Myocyte (in vitro differentiated cells): ENCODE data around the gene AKAP8L. TPM values are rescaled to one million over a fixed set of nuclear protein-coding genes. Genes with fewer than 3 reads are reported as not detected.
"Not testable (repeated sequence)": the region's sequence is repeated elsewhere in the genome, so short reads cannot be mapped to it uniquely, and the experiment has no call there.

ENCODE experiments used
- DNase-seq: peaks from one replicate; pipeline ENCODE4 v3.0.0-alpha.2; 2012; ENCODE audit warnings: low read depth
- microRNA counts: library from miRNA; unstranded; fragments of <30 nt; microRNA quantifications from one replicate; lab custom pipeline; 2016
- microRNA-seq: library from miRNA; unstranded; fragments of <30 nt; microRNA quantifications from one replicate; pipeline ENCODE4, GENCODE V29; 2016
- total RNA-seq: library from RNA; depleted of rRNA; stranded (reverse); fragments of >200 nt; gene quantifications from 2 replicates; pipeline ENCODE4 v1.2.3, GENCODE V29; 2014

The AKAP8L gene
- total RNA-seq, 1 donor from 2014 or later, result 143 TPM

DNA sequence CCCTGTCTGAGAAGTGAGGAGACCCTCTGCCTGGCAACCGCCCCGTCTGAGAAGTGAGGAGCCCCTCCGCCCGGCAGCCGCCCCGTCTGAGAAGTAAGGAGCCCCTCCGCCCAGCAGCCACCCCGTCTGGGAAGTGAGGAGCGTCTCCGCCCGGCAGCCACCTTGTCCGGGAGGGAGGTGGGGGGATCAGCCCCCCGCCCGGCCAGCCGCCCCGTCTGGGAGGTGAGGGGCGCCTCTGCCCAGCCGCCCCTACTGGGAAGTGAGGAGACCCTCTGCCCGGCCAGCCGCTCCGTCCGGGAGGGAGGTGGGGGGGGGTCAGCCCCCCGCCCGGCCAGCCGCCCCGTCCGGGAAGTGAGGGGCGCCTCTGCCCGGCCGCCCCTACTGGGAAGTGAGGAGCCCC is 55.7 kb downstream of the AKAP8L start:
- not testable (repeated sequence) for DNase-seq

DNA sequence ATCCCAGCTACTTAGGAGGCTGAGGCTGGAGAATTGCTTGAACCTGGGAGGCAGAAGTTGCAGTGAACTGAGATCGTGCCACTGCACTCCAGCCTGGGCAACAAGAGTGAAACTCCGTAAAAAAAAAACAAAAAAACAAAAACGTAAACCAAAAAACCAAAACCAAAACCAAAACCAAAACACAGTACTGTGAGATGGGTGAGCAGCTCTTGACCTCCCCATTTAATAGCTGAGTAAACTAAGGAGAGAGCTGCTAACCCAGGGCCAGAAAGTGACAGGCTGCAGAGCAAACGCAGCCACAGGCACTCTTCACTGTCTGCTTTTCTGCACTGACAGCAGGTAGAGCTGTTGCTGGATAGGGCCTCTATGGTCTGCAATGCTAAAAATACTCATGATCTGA is 58.8 kb downstream of the AKAP8L start:
- not testable (repeated sequence) for DNase-seq

DNA sequence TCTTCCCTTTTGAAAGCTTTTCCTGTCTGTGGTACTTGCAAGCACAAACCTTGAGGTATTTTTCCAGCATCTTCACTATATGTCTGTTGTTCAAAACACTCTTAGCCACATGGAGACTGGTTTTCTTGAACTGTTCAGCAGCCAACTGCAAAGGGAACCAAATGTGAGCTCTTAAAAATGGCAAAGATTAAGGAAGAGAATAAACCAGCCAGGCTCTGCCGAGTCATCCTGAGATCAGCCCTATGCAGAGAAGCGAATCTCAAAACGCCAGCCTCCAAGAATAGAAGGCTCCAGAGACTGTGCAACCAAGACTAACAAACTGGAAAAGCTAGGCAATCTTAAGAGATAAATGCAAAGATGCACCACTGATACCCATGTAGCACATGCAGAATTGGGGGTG is 59.9 kb downstream of the AKAP8L start:
- no peak for DNase-seq

DNA sequence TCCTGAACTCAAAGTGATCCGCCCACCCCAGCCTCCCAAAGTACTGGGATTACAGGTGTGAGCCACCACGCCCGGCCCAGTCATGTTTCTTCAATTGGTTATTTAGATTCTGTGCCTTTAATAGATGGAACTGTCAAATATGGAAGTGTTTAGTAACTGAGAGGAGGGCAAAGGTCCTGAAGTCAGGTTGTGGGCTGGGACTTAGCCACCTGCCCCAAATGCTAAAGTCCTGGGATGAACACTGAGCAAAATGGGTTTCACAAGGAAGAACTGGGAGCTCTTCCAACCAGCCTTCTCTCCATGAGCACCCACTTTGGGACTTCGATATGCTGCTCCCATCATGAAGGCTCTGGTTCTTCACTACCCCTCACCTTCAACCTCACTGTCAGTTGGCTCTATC is 60.9 kb downstream of the AKAP8L start:
- no peak for DNase-seq

DNA sequence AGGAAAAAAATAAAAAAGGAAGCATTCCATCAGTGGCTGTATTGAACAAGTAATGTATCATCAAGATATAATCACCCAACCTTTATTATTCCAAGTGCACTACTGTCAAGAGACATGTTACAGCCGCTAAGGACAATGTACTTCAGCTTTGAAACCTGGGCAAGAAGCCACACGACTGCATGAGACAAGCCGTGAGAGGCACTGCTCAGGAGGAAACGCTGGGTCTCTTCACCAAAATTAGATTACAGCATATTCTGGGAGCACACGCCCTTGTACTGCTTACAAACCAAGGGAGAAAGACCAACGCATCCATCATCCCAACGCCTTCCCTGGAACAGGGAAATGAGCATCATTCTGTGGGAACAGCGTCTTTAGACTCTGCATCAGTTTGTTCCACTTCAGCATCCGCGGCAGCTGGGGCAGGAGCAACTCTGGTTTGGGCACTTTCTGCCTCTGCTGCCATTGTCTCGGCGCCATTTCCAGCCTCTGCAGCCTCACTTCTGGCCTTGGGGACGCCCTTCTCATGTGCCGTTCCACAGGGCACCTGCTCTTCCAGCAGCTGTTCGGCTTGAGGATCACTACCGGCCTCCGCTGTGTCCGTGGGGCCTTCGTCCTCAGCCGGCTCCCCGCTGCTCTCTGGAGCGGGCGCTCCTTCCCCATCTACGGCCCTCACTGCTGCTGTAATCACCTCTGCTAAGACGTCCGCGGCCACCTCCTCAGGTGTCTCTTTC is 64.1 kb downstream of the AKAP8L start:
- no peak for DNase-seq

DNA sequence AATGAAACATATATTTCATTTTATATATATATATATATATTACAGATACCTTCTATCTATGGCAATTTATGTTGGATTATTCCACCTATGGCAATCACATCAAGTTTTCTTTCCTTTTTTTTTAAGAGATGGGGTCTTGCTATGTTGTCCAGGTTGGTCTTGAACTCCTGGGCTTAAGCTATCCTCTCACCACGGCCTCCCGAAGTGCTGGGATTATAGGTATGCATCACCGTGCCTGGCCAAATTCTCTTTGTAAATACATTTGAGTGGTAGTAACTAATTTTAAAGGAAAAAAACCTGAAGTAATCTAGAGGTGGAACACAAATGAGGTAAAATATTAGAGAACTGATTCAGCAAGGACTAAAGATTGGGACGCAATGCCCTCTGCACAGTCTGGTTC is 64.9 kb downstream of the AKAP8L start:
- no peak for DNase-seq

DNA sequence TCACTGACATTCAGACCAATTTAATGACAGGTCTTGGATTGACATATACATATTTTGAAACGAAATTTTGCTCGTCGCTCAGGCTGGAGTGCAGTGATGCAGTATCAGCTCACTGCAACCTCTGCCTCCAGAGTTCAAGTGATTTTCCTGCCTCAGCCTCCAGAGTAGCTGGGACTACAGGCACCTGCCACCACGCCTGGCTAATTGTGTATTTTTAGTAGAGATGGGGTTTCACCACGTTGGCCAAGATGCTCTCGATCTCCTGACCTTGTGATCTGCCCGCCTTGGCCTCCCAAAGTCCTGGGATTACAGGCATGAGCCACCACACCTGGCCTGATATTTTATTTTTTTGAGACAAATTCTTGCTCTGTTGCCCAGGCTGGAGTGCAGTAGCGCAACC is 66.3 kb downstream of the AKAP8L start:
- DNase-seq, result not testable (repeated sequence)

DNA sequence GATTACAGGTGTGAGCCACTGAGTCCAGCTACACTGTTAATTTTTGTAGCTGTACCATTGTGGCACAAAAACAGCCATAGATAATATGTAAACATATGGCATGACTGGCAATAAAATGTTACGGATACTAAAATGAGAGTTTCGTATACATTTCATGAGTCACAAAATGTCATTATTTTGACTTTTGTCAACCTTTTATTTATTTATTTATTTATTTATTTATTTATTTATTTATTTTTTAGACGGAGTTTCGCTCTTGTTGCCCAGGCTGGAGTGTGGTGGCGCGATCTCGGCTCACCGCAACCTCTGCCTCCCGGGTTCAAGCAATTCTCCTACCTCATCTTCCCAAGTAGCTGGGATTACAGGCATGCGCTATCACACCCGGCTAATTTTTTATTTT is 77.5 kb downstream of the AKAP8L start:
- not testable (repeated sequence) for DNase-seq

DNA sequence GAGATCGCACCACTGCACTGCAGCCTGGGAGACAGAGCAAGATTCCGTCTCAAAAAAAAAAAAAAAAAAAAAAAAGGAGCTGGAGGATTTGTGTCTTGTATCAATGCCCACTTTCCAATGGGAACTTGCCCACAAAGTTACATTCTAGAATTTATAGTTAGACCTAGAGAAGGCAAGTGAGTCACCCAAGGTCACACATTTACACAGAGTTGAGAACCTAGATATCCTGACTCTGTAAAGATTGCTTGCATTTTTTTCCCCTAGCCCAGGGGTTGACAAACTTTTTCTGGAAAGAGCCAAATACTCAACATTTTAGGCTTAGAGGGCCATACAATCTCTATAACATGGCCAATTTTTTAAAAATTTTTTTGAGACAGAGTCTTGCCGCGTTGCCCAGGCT is 78.7 kb downstream of the AKAP8L start:
- no peak for DNase-seq

DNA sequence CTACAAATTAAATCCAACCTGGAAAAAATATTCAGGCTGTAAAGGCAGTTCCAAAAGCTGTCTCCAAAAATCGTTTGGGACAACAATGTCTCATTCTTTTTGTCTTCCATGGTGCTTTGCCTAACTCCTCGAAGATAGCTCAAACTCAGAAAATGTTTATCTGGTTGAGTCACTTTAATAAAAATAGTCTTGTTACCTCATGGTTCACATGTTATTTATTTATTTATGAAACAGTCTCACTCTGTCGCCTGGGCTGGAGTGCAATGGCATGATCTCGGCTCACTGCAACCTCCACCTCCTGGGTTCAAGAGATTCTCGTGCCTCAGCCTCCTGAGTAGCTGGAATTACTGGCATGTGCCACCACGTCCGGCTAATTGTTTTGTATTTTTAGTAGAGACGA is 81.6 kb downstream of the AKAP8L start:
- DNase-seq, result peak; percentile 59

DNA sequence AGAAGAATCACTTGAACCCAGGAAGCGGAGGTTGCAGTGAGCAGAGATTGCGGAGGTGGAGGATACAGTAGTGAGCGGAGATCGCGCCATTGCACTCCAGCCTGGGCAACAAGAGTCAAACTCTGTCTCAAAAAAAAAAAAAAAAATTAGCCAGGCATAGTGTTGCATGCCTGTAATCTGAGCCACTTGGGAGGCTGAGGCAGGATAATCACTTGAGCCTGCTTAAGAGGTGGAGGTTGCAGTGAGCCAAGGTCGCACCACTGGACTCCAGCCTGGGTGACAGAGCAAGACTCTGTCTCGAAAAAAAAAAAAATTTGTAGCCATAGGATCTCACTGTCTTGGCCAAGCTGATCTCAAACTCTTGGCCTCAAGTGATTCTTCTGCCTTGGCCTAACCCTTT is 82.8 kb downstream of the AKAP8L start:
- DNase-seq, result not testable (repeated sequence)

DNA sequence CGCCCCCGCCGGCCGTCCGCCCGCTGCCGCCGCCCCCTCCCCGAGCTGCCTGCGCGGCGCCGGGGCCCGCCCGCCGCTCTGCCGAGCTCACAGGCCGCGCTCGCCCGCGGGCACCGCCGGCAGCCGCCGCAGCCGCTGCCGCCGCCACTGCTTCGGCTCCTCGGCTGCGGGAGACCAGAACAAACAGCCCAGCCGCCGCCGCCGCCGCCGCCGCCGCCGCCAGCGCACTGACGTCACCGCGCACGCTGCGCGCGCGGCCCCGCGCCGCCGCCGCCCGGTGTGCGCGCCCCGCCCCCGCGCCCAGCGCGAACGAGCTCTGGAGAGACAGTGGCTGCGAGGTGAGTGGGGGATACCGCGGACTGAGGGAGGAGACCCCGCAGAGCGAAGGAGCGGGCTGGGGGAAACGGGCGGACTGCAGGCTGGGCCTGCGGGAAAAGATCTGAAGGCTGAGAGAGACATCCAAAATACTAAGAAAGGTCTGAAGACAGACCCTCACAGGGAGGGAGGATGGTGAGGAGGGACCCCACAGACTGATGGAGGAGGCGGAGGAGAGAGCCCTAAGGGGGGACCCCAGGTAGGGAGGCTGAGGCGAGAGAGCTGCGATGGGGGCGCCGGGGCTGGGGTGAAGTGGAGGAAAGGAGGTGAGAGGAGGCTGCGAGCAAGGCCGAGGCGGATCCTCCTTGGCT is 86.3 kb downstream of the AKAP8L start, which contains the start of gene BRD4:
Gene BRD4, minus strand, starts transcription at position 229 of the 686 bp plus-strand sequence. CDS start 59,440 bp downstream, outside the sequence.
- peak; percentile 57 for DNase-seq

DNA sequence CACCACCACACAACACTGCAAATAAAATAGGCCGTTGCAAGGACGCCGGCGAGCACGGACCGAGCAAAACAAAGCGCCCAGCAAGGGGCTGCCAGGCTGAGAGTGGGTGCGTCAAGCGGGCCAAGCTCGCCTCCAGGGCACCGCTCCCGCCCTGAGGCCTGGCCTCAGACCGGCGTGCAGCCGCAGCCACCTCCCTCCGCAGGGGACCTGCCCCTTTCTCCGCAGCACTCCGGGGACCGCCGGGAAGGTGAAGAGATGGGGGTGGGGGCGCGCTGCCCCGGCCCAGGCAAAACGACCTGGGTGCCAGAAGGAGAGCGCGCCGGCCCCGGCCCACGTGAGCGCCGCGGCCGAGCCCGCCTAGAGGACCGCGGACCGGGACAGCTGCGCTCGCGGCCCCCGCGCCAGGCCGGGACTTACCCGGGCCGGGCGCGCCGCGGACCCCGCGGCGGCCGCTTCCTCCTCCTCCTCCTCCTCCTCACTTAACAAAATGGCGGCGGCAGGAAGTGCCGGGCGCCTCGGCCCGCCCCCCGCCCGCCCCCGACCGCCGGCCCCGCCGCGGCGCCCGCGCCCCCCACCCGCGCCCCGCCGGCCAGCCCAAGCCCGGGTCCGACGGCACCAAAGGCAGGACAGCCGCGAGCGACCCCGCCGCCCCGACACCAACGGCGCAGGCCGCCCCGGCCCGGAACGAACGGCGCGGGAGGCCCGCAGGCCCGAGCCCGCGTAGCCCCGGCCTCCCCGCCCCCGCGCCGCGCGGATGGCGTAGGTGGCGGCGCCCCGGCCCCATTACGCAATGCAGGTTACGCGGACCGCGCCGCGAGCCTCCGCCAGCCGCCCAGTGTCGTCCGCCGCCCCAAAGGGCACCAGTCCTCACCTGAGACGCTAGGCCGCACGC is 87.1 kb downstream of the AKAP8L start:
- peak; percentile 28 for DNase-seq

DNA sequence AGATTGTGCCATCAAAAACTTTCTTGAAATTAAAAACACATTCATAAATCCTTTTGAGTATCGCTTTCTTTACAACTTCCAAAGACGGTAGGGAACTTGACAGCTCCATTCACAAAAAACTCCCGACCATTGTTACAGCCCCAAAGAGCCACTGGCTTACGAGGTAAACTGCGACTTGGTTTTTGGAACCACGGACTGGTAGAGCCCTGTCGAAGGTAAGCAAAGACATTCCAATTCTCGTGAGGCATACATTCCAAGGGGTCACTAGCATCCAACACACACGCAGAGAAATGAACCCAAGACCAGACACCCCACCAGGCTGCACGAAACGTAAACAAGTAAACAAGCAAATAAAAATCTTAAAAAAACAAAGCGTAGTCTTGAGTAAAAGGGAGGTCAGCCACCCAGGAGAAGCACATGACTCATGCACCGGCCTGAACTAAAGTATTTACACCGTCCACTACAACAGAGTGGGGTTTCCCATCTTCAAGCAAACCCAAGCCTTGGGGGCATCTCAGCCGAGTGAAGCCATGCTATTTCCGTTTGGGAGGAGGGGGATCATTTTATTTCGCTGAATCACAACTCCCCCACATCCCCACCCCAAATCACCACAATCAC is 87.9 kb downstream of the AKAP8L start:
- DNase-seq, result peak; percentile 28

MicroRNAs encoded within 50 kb of the gene (microRNA counts, 767-probe panel; counts per million panel counts)
- not detected for microRNA hsa-miR-1470 (lab: Ali Mortazavi, UCI)

Small RNAs within 50 kb of the gene (microRNA-seq; reads per million reads assigned to microRNA genes)
- gene MIR1470, result not detected

Other genes starting within 250 kb of the AKAP8L start
- gene NOTCH3, start 218.0 kb downstream of the AKAP8L start, total RNA-seq, result 76.1 and 159 TPM in 2 replicates
- 0.16 TPM in 1 of 2 replicates, not detected in the other for gene EPHX3, start 186.5 kb downstream of the AKAP8L start, total RNA-seq
- gene BRD4, start 86.4 kb downstream of the AKAP8L start, total RNA-seq, result 18.9 and 20.7 TPM in 2 replicates
- gene AKAP8, start 39.2 kb downstream of the AKAP8L start, total RNA-seq, result 24.6 and 25.0 TPM in 2 replicates
- gene WIZ, start 31.0 kb upstream of the AKAP8L start, total RNA-seq, result 21.6 and 29.2 TPM in 2 replicates
- not detected in 2 replicates for gene RASAL3, start 45.6 kb upstream of the AKAP8L start, total RNA-seq
- gene PGLYRP2, start 60.5 kb upstream of the AKAP8L start, total RNA-seq, result not detected in 2 replicates
- not detected in 2 replicates for gene CYP4F22, start 89.5 kb upstream of the AKAP8L start, total RNA-seq
- not detected in 2 replicates for gene CYP4F8, start 196.2 kb upstream of the AKAP8L start, total RNA-seq
- not detected in 2 replicates for gene CYP4F3, start 221.9 kb upstream of the AKAP8L start, total RNA-seq